H1 (cell line): ENCODE measurements around the gene CAMTA1. TPM values are rescaled to one million over a fixed set of nuclear protein-coding genes. Genes with fewer than 3 reads are reported as not detected.

Experiments used
- CTCF ChIA-PET: fragments of 300-600 bp; sonication (Branson Sonifier 250); formaldehyde crosslinking; loops from one replicate; lab custom pipeline; 2021; ENCODE audit not compliant: partially characterized antibody; lab: Charles Lee
- POLR2A ChIA-PET: fragments of 300-600 bp; sonication (Branson Sonifier 250); formaldehyde crosslinking; loops from one replicate; lab custom pipeline; 2021; ENCODE audit warnings: inconsistent platforms; ENCODE audit not compliant: partially characterized antibody; lab: Charles Lee
- DNase-seq, 2 experiments: peaks; one replicate each; pipeline versions ENCODE4 v3.0.0 to v3.0.0-alpha.2; 2010 to 2022; ENCODE audit warnings: low spot score in 2 of 2, low read depth in 1 of 2, mixed read lengths in 1 of 2
- FAIRE-seq: peaks from 2 replicates; lab custom pipeline; 2011; peaks lifted over from hg19 to GRCh38; lab: Jason Lieb, UNC
- H2AFZ ChIP-seq: 2 replicates; pipeline ENCODE4 v1.8.1; 2012; ENCODE audit warnings: low read length, inconsistent platforms
- H2AK5ac ChIP-seq: 2 replicates; pipeline ENCODE4 v1.6.1; 2013; ENCODE audit warnings: low read depth, low read length
- H2BK120ac ChIP-seq: replicated peaks from 2 replicates; pipeline ENCODE3; 2013; ENCODE audit warnings: low read depth, low read length, inconsistent platforms
- H2BK12ac ChIP-seq: 2 replicates; pipeline ENCODE4 v1.6.1; 2013; ENCODE audit warnings: low read depth, low read length
- H2BK15ac ChIP-seq: 2 replicates; pipeline ENCODE4 v1.6.1; 2013; ENCODE audit warnings: low read length
- H2BK20ac ChIP-seq: 2 replicates; pipeline ENCODE4 v1.6.1; 2013; ENCODE audit warnings: low read length
- H2BK5ac ChIP-seq: 2 replicates; pipeline ENCODE4 v1.6.1; 2013; ENCODE audit warnings: low read depth, low read length
- H3K14ac ChIP-seq: 2 replicates; pipeline ENCODE4 v1.6.1; 2013; ENCODE audit warnings: inconsistent platforms; ENCODE audit not compliant: insufficient read length
- H3K18ac ChIP-seq: 2 replicates; pipeline ENCODE4 v1.6.1; 2013; ENCODE audit warnings: low read length; ENCODE audit errors: extremely low read depth
- H3K23ac ChIP-seq: 2 replicates; pipeline ENCODE4 v1.6.1; 2013; ENCODE audit warnings: inconsistent platforms; ENCODE audit not compliant: insufficient read length
- H3K23me2 ChIP-seq: 2 replicates; pipeline ENCODE4 v1.6.1; 2013; ENCODE audit warnings: low read depth, low read length
- H3K27ac ChIP-seq: 2 replicates; pipeline ENCODE4 v1.6.1; 2011; ENCODE audit warnings: low read depth, low read length, inconsistent platforms
- H3K27me3 ChIP-seq, 4 experiments: replicated peaks in 1 of 4; 1 replicate in 1 of 4; 2 replicates in 3 of 4; pipeline versions ENCODE4 v1.6.1 to v1.8.1; 2011 to 2013; ENCODE audit warnings: low read length in 3 of 4, mild to moderate bottlenecking in 3 of 4, inconsistent platforms in 2 of 4, mixed read lengths in 2 of 4, moderate library complexity in 1 of 4; ENCODE audit not compliant: control insufficient read depth in 3 of 4, insufficient read depth in 3 of 4; ENCODE audit errors: extremely low read depth in 1 of 4
- H3K36me3 ChIP-seq, 4 experiments: 2 replicates each; pipeline versions ENCODE4 v1.6.1 to v1.8.1; 2011 to 2013; ENCODE audit warnings: mild to moderate bottlenecking in 4 of 4, low read length in 3 of 4, moderate library complexity in 2 of 4, control low read depth in 1 of 4, inconsistent platforms in 1 of 4; ENCODE audit not compliant: insufficient read depth in 4 of 4, control insufficient read depth in 2 of 4
- H3K4ac ChIP-seq: replicated peaks from 2 replicates; pipeline ENCODE3; 2013; ENCODE audit warnings: low read length, low read depth, mixed read lengths, inconsistent platforms; ENCODE audit not compliant: insufficient read length
- H3K4me1 ChIP-seq, 4 experiments: replicated peaks in 1 of 4; 1 replicate in 1 of 4; 2 replicates in 3 of 4; pipeline versions ENCODE4 v1.6.1 to v1.8.1; 2011 to 2013; ENCODE audit warnings: low read length in 3 of 4, inconsistent platforms in 2 of 4, mixed read lengths in 1 of 4; ENCODE audit not compliant: insufficient read depth in 4 of 4, control insufficient read depth in 3 of 4
- H3K4me2 ChIP-seq, 2 experiments: 2 replicates each; pipeline versions ENCODE4 v1.6.1 to v1.8.1; 2011 to 2013; ENCODE audit warnings: low read depth in 2 of 2, low read length in 2 of 2, control low read depth in 1 of 2, inconsistent platforms in 1 of 2, mild to moderate bottlenecking in 1 of 2; ENCODE audit not compliant: insufficient read depth in 1 of 2
- H3K4me3 ChIP-seq, 4 experiments: fragments of 200-600, 300-600 bp in 1 of 4; sonication (generic), shearing (Covaris generic), sonication (Bioruptor Twin) in 1 of 4; 2 replicates each; pipeline versions ENCODE4 v1.5.1 to v1.8.1; 2011 to 2016; ENCODE audit warnings: low read length in 4 of 4, low read depth in 3 of 4, control low read depth in 2 of 4, inconsistent platforms in 2 of 4, mild to moderate bottlenecking in 2 of 4, mixed read lengths in 1 of 4, moderate library complexity in 1 of 4; ENCODE audit not compliant: insufficient read depth in 2 of 4; ENCODE audit errors: extremely low read depth in 1 of 4
- H3K56ac ChIP-seq: replicated peaks from 2 replicates; pipeline ENCODE3; 2013; ENCODE audit warnings: low read depth, mild to moderate bottlenecking, mixed read lengths, low read length, inconsistent platforms; ENCODE audit not compliant: insufficient read length
- H3K79me1 ChIP-seq: 2 replicates; pipeline ENCODE4 v1.6.1; 2013; ENCODE audit warnings: low read depth, low read length, control low read depth
- H3K79me2 ChIP-seq, 2 experiments: 2 replicates each; pipeline versions ENCODE4 v1.6.1 to v1.8.1; 2012 to 2013; ENCODE audit warnings: low read length in 2 of 2, mild to moderate bottlenecking in 2 of 2, inconsistent platforms in 1 of 2; ENCODE audit not compliant: insufficient read depth in 2 of 2, control insufficient read depth in 1 of 2
- H3K9ac ChIP-seq, 4 experiments: replicated peaks in 1 of 4; 1 replicate in 1 of 4; 2 replicates in 3 of 4; pipeline versions ENCODE4 v1.6.1 to v1.8.1; 2011 to 2013; ENCODE audit warnings: low read depth in 3 of 4, low read length in 3 of 4, control low read depth in 2 of 4, mild to moderate bottlenecking in 2 of 4, moderate library complexity in 2 of 4, inconsistent platforms in 1 of 4; ENCODE audit errors: extremely low read depth in 1 of 4
- H3K9me3 ChIP-seq, 2 experiments: 2 replicates each; pipeline versions ENCODE4 v1.6.1 to v1.8.1; 2012 to 2013; ENCODE audit warnings: mild to moderate bottlenecking in 2 of 2, moderate library complexity in 2 of 2, control low read depth in 1 of 2, inconsistent platforms in 1 of 2, low read depth in 1 of 2, low read length in 1 of 2, mixed read lengths in 1 of 2; ENCODE audit not compliant: insufficient read depth in 2 of 2
- H4K20me1 ChIP-seq, 2 experiments: replicated peaks in 1 of 2; 2 replicates each; pipeline versions ENCODE3 to v1.8.1; 2011 to 2013; ENCODE audit warnings: inconsistent platforms in 2 of 2, low read length in 2 of 2, mild to moderate bottlenecking in 1 of 2; ENCODE audit not compliant: insufficient read depth in 2 of 2, control insufficient read depth in 1 of 2
- H4K5ac ChIP-seq: 2 replicates; pipeline ENCODE4 v1.6.1; 2013; ENCODE audit warnings: low read length, low read depth, mixed read lengths, inconsistent platforms; ENCODE audit not compliant: insufficient read length
- H4K8ac ChIP-seq: 2 replicates; pipeline ENCODE4 v1.8.0; 2013; ENCODE audit warnings: mild to moderate bottlenecking, moderate library complexity, low read length, inconsistent platforms; ENCODE audit not compliant: insufficient read depth; ENCODE audit errors: extremely low read depth
- H4K91ac ChIP-seq: replicated peaks from 2 replicates; pipeline ENCODE3; 2013; ENCODE audit warnings: low read length, mixed read lengths, inconsistent platforms; ENCODE audit not compliant: insufficient read length
- CHD2 ChIP-seq: IDR thresholded peaks from 2 replicates; pipeline ENCODE4 v1.6.1; 2012; ENCODE audit warnings: low read length, improper control_type of control experiment
- WGBS, 2 experiments: shearing (Covaris generic) in 1 of 2; methylation state at CpG; one replicate each; pipeline versions ENCODE4 v1.1.6 to v1.1.7; 2013 to 2015; ENCODE audit warnings: low lambda C conversion rate in 2 of 2, mixed read lengths in 2 of 2, inconsistent platforms in 1 of 2, low coverage in 1 of 2, missing lambda C conversion rate in 1 of 2; ENCODE audit not compliant: insufficient replicate concordance in 2 of 2, insufficient coverage in 1 of 2, insufficient read length in 1 of 2; ENCODE audit errors: extremely low coverage in 1 of 2, missing lambda C conversion rate in 1 of 2; 5-methylcytosine and 5-hydroxymethylcytosine counted together
- polyA plus RNA-seq, 7 experiments: library from polyadenylated mRNA; depleted of rRNA in 3 of 7; stranded (reverse) in 5 of 7; unstranded in 2 of 7; fragments of >200 nt in 5 of 7; fragments of 200-250 nt in 2 of 7; gene quantifications; 1 replicate in 5 of 7; 2 replicates in 1 of 7; 4 replicates in 1 of 7; pipeline versions ENCODE4 v1.2.1 to v1.2.3, GENCODE V29; 2011 to 2013; ENCODE audit warnings: missing spikeins in 2 of 7, mixed read lengths in 2 of 7
- total RNA-seq: library from RNA; stranded (reverse); fragmentation: NEBNext Ultra II Directional; extraction: Animal tissue kit (Norgen Biotek cat#: 25700); gene quantifications from 2 replicates; pipeline ENCODE4 v1.2.1, GENCODE V29; 2021

The CAMTA1 gene
- total and polyA plus RNA-seq, 2 of the 8 experiments (the other 6 are each of a cell fraction or from before 2014, with no cell fraction given), result 65.0 to 119 TPM

DNA sequence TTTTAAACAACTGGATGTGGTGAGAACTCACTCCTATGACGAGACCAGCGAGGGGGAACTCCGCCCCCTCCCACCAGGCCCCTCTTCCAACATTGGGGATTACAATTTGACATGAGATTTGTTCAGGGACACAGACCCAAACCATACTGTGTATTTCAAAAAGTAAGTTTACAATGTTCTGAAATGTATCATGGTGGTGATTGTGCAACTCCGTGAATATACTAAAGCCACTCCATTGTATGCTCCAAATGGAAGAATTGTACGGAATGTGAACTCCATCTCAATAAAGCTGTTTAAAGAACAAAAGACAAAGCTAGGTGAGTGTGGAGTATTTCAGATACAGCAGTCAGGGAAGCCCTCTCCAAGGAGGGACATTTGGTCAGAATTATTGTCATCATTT is 553.8 kb downstream of the CAMTA1 start:
- Histone ChIP-seq H3K9ac (no peak overlapping the region), H4K5ac (no peak overlapping the region), H2BK15ac (no peak overlapping the region), H2BK5ac (no peak overlapping the region), H2BK20ac (no peak overlapping the region), H3K4me1 (peaks cover 0 to 8% (median 4%) of the 10 kb centered on the region in 4 experiments; a peak in 4 of 7 replicates), H2AK5ac (no peak overlapping the region), H3K79me1 (no peaks in the 10 kb centered on the region), H3K4me3 (no peak overlapping the region), H3K79me2 (no peaks in the 10 kb centered on the region), H2AFZ (no peak overlapping the region), H3K4me2 (no peak overlapping the region), H3K14ac (no peak overlapping the region), H2BK120ac (no peak overlapping the region), H3K36me3 (no peaks in the 10 kb centered on the region), H3K27me3 (no peaks in the 10 kb centered on the region; a peak in 1 of 7 replicates), H3K18ac (no peak overlapping the region), H4K20me1 (no peaks in the 10 kb centered on the region), H4K91ac (no peak overlapping the region), H3K27ac (no peak overlapping the region), H3K23ac (no peak overlapping the region), H3K9me3 (no peaks in the 10 kb centered on the region), H2BK12ac (no peak overlapping the region), H3K23me2 (peaks cover 2% of the 10 kb centered on the region; the same call in 1 of the 2 replicates), H3K4ac (no peak overlapping the region), H4K8ac (no peak overlapping the region), H3K56ac (no peak overlapping the region)
- WGBS, 2 experiments, result 95% methylated on average over 5 of the region's 5 CpGs; no CpG with 5 or more reads in 1 of the 2 experiments
- DNase-seq (no peak), FAIRE-seq (no peak)
- POLR2A ChIA-PET, result no interaction called here
- CTCF ChIA-PET, result no interaction called here
- TF ChIP-seq CHD2, result no peak
